Omental fat pad (tissue), 4 donors: ENCODE data around the gene CTSW. TPM values are rescaled to one million over a fixed set of nuclear protein-coding genes. Genes with fewer than 3 reads are reported as not detected.

Experiments
- ATAC-seq: fragments of 150-250 bp; one replicate; pipeline ENCODE4 v1.9.1; 2016; ENCODE audit warnings: mild to moderate bottlenecking, moderate library complexity; ENCODE audit not compliant: low FRiP score
- DNase-seq: peaks from one replicate; pipeline ENCODE4 v3.0.0-alpha.2; 2019; ENCODE audit warnings: low spot score
- CTCF ChIP-seq, 3 donors: fragments of 450-650 bp; IDR thresholded peaks; one replicate each; pipeline ENCODE4 v1.5.1; 2016 to 2017; ENCODE audit warnings: antibody characterized with exemption in 3 of 3, mild to moderate bottlenecking in 3 of 3, moderate library complexity in 2 of 3
- total RNA-seq, 4 donors: library from RNA; depleted of rRNA; stranded (reverse); fragments of >200 nt; gene quantifications; one replicate each; pipeline ENCODE4 v1.1.0, GENCODE V29; 2016

Gene CTSW
- total RNA-seq, 4 donors from 2014 or later, result 1.6 to 3.9 (median 2.8) TPM

- DNase-seq (no peak), ATAC-seq (no peak)
- TF ChIP-seq CTCF (IDR thresholded peaks at IDR 0.05), result no peak
These were observed 6.3 kb downstream of the CTSW start for GRCh38 chr11:65885808-65886536.

DNA sequence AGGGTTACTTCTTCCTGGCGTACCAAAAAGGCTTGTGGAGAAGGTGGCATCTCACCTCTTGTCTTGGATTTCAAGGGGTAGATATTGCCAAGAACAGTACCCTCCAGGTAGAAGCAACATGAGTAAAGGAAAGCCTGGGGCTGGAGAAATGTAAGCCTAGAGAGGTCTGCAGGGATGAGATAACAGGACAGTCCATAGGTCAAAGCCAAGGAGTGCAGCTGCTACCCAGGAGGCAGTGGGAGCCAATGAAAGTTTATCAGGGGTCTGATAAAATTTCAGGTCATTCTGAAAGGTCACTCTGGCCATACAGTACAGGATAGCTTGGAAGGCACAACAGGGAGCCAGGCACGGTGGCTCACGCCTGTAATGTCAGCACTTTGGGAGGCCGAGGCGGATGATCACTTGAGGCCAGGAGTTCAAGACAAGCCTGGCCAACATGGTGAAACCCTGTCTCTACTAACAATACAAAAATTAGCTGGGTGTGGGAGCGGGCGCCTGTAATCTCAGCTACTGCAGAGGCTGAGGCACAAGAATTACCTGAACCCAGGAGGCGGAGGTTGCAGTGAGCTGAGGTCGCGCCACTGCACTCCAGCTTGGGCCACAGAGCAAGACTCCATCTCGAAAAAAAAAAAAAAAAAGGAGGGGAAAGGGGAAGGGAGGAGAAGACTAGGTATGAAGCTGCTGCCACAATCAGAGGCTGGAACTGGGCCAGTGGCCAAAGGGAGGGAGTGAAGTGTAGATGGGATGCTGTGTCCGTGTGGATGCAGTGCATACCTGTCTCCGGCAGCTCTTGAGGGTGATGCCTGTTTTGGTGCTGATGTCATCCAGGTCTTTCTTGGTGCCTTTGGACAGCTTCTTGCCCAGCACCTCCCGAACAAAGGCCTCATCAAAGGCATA, 7.4 kb downstream of the CTSW start:
- no peak for TF ChIP-seq CTCF (IDR thresholded peaks at IDR 0.05)
- ATAC-seq, result no peak
- no peak for DNase-seq

- no peak for TF ChIP-seq CTCF (IDR thresholded peaks at IDR 0.05)
- DNase-seq (no peak), ATAC-seq (peak; percentile 0)
These were observed 8.1 kb downstream of the CTSW start for GRCh38 chr11:65887723-65888162.

DNA sequence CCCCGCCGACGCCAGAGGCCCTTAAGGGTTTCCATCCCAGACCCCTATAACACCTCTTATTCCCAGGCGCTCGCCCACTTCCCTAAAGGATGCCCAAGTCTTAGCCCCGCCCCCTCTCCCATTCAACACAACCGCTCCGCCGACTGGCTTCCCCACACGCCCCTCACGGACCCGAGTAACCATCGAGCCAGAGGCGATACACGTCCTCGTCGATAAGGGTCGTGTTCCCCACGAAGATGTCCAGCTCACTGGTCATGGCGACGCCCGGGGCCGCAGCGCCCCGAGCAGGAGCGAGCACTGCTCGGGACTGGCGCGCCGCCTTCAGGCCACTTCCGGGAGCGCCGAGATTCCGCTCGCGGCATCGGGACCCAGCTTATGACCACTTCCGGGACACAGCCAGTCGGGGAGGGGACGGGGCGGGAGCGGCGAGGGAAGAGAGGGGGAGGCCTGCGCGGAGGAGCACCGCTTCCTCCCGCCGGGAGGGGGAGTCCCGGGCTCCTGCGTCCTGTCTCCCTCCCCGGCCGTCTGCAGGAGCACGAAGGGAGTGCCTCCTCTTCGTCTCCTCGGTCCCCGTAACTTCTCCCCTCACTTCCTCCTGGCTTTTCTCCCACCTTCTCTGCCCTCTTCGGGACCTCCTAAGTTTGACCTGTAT, 8.7 kb downstream of the CTSW start, which contains the start of gene FIBP:
Gene FIBP (minus strand): TSS at position 309 of the 652 bp plus-strand sequence. CDS start 53 bp downstream, at position 256.
- DNase-seq (peak; percentile 91), ATAC-seq (peak; percentile 75)
- peak in 2 of 3 donors; percentile 68 to 85 for TF ChIP-seq CTCF (IDR thresholded peaks at IDR 0.05)

DNA sequence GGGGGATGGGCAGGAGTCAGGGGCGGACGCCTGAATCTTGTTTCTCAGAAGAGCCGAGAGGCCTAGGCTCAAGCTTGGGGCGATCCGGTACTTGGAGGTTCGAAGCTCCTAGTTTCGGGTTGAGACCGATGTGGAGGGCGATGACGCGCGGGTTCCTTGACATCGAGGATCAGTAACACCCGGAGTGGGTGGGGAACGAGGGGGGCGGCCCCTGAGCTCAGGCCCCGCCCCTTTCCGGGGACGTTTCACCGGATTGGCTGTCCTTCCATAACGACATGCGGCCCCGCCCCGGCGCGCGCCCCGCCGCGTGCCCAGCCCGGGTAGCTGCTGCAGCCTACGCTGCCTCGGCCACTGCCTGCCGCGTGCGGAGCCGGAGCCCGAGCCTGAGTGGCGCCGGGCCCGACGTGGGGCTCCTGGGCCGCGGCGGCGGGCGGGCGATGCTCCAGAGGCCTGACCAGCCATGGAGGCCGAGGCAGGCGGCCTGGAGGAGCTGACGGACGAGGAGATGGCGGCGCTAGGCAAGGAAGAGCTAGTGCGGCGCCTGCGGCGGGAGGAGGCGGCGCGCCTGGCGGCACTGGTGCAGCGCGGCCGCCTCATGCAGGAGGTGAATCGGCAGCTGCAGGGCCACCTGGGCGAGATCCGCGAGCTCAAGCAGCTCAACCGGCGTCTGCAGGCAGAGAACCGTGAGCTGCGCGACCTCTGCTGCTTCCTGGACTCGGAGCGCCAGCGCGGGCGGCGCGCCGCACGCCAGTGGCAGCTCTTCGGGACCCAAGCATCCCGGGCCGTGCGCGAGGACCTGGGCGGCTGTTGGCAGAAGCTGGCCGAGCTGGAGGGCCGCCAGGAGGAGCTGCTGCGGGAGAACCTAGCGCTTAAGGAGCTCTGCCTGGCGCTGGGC, 10.9 kb downstream of the CTSW start, which contains the start of gene CCDC85B:
Gene CCDC85B (plus strand): TSS at position 350 of the 895 bp plus-strand sequence. CDS start 111 bp downstream, at position 461.
- TF ChIP-seq CTCF (IDR thresholded peaks at IDR 0.05), result no peak
- DNase-seq, result peak; percentile 95
- peak; percentile 68 for ATAC-seq
